ENCODE data around the gene DAG1.

- TF ChIP-seq CTCF (IDR thresholded peaks at IDR 0.05) (no peak), POLR2A (IDR thresholded peaks at IDR 0.05) (no peak)
Observed at GRCh38 chr3:49518441-49518840, 48.4 kb downstream of the DAG1 start.
